GM12878 (cell line): Measurements from ENCODE around the gene FASTK. TPM values are rescaled to one million over a fixed set of nuclear protein-coding genes. Genes with fewer than 3 reads are reported as not detected.

ENCODE experiments used
- ATAC-seq: fragments of 200-7000 bp; cut with Tn5 transposase; 3 replicates; pipeline ENCODE4 v1.9.1; 2020; ENCODE audit warnings: mild to moderate bottlenecking, moderate library complexity
- BruUV-seq: library from RNA; stranded (reverse); fragments of 400-500 nt; replicated peaks from 2 replicates; lab custom pipeline; 2021; lab: Mats Ljungman, UMichigan
- CTCF ChIA-PET: fragments of 300-600 bp; sonication (Branson Sonifier 250); formaldehyde crosslinking; extraction: SDS; loops from one replicate; lab custom pipeline; 2021; ENCODE audit warnings: inconsistent platforms; lab: Yijun Ruan, JAX
- POLR2A ChIA-PET: fragments of 350-600 bp; formaldehyde crosslinking; extraction: SDS; loops from one replicate; lab custom pipeline; 2021; ENCODE audit warnings: inconsistent platforms; lab: Charles Lee
- RAD21 ChIA-PET: fragments of 300-600 bp; sonication (Branson Sonifier 250); formaldehyde crosslinking; loops from one replicate; lab custom pipeline; 2023; ENCODE audit warnings: antibody characterized with exemption; ENCODE audit not compliant: unreplicated experiment; lab: Charles Lee
- SMC1A ChIA-PET: fragments of 300-600 bp; sonication (Branson Sonifier 250); formaldehyde crosslinking; loops from one replicate; lab custom pipeline; 2023; ENCODE audit not compliant: unreplicated experiment, uncharacterized antibody; lab: Charles Lee
- DNase-seq: peaks from one replicate; pipeline ENCODE4 v3.0.0-alpha.2; 2011; ENCODE audit warnings: low read depth, low spot score
- FAIRE-seq: peaks from 3 replicates; lab custom pipeline; 2011; peaks lifted over from hg19 to GRCh38; lab: Jason Lieb, UNC
- H2AFZ ChIP-seq: 2 replicates; pipeline ENCODE4 v1.6.0; 2011; ENCODE audit warnings: low read depth, low read length, control low read depth; ENCODE audit not compliant: control insufficient read depth
- H3K27ac ChIP-seq: 2 replicates; pipeline ENCODE4 v1.5.1; 2011; ENCODE audit warnings: control low read depth; ENCODE audit not compliant: control insufficient read depth, insufficient read depth
- H3K27me3 ChIP-seq, 2 experiments: replicated peaks in 1 of 2; 2 replicates each; pipeline versions ENCODE4 v1.6.0 to v1.6.1; 2011; ENCODE audit warnings: low read length in 1 of 2; ENCODE audit not compliant: control insufficient read depth in 2 of 2, insufficient read depth in 2 of 2
- H3K36me3 ChIP-seq, 2 experiments: 2 replicates each; pipeline ENCODE4 v1.5.1; 2011; ENCODE audit warnings: low read length in 1 of 2; ENCODE audit not compliant: control insufficient read depth in 2 of 2, insufficient read depth in 2 of 2
- H3K4me1 ChIP-seq: 2 replicates; pipeline ENCODE4 v1.6.1; 2011; ENCODE audit warnings: mild to moderate bottlenecking, low read length, moderate library complexity, mixed read lengths; ENCODE audit not compliant: control insufficient read depth, insufficient read depth
- H3K4me2 ChIP-seq: 2 replicates; pipeline ENCODE4 v1.6.0; 2011; ENCODE audit warnings: control low read depth; ENCODE audit not compliant: control insufficient read depth, insufficient read depth
- H3K4me3 ChIP-seq: fragments of 200-600 bp; sonication (generic); 2 replicates; pipeline ENCODE4 v1.5.1; 2016
- H3K79me2 ChIP-seq: 2 replicates; pipeline ENCODE4 v1.6.0; 2011; ENCODE audit warnings: low read length; ENCODE audit not compliant: control insufficient read depth, insufficient read depth
- H3K9ac ChIP-seq: 2 replicates; pipeline ENCODE4 v1.8.0; 2011; ENCODE audit warnings: low read length, control low read depth, mixed read lengths; ENCODE audit not compliant: control insufficient read depth, insufficient read depth
- H3K9me3 ChIP-seq: replicated peaks from 3 replicates; pipeline ENCODE4 v1.5.1; 2011; ENCODE audit warnings: mild to moderate bottlenecking, low read length; ENCODE audit not compliant: control insufficient read depth, insufficient read depth
- H4K20me1 ChIP-seq: 2 replicates; pipeline ENCODE4 v1.6.0; 2011; ENCODE audit not compliant: control insufficient read depth, insufficient read depth
- ASH2L ChIP-seq: fragments of 300-600, 200-600 bp; sonication (generic); IDR thresholded peaks from 2 replicates; pipeline ENCODE4 v1.6.1; 2017; ENCODE audit warnings: low read depth, mild to moderate bottlenecking, borderline replicate concordance
- ETV6 ChIP-seq, 2 experiments: fragments of 450-650 bp in 1 of 2; IDR thresholded peaks in 1 of 2; conservative IDR thresholded peaks in 1 of 2; 2 replicates each; pipeline ENCODE4 v1.6.1; 2014; ENCODE audit warnings: antibody characterized with exemption in 1 of 2, borderline replicate concordance in 1 of 2, low read depth in 1 of 2, mild to moderate bottlenecking in 1 of 2, moderate library complexity in 1 of 2
- FOXK2 ChIP-seq: fragments of 450-650 bp; IDR thresholded peaks from 2 replicates; pipeline ENCODE4 v1.6.1; 2017; ENCODE audit warnings: mild to moderate bottlenecking, moderate library complexity
- HCFC1 ChIP-seq: fragments of 150-350 bp; IDR thresholded peaks from 2 replicates; pipeline ENCODE4 v1.6.1; 2014; ENCODE audit warnings: low read length
- HDAC6 ChIP-seq: fragments of 200-600 bp; sonication (generic); IDR thresholded peaks from one replicate; pipeline ENCODE4 v1.8.0; 2017; ENCODE audit warnings: antibody characterized with exemption; ENCODE audit not compliant: unreplicated experiment
- IKZF1 ChIP-seq: fragments of 450-650 bp; conservative IDR thresholded peaks from 2 replicates; pipeline ENCODE4 v1.6.1; 2017; ENCODE audit warnings: antibody characterized with exemption, mild to moderate bottlenecking
- JUNB ChIP-seq: IDR thresholded peaks from 2 replicates; pipeline ENCODE4 v1.6.1; 2016; ENCODE audit warnings: antibody characterized with exemption, mild to moderate bottlenecking
- LARP7 ChIP-seq: fragments of 450-650 bp; IDR thresholded peaks from 2 replicates; pipeline ENCODE4 v1.6.1; 2017; ENCODE audit warnings: mild to moderate bottlenecking
- MTA2 ChIP-seq: fragments of 450-650 bp; IDR thresholded peaks from 2 replicates; pipeline ENCODE4 v1.6.1; 2016; ENCODE audit warnings: low read depth, mild to moderate bottlenecking, moderate library complexity
- NFYA ChIP-seq: IDR thresholded peaks from 2 replicates; pipeline ENCODE4 v1.6.1; 2011; ENCODE audit warnings: low read depth, mild to moderate bottlenecking, low read length, improper control_type of control experiment, borderline replicate concordance
- RBBP5 ChIP-seq: fragments of 200-600 bp; sonication (generic); conservative IDR thresholded peaks from 2 replicates; pipeline ENCODE4 v1.6.1; 2016
- SUPT20H ChIP-seq: IDR thresholded peaks from 2 replicates; pipeline ENCODE4 v1.6.1; 2011; ENCODE audit warnings: low read depth, mild to moderate bottlenecking, low read length, moderate library complexity, borderline replicate concordance; ENCODE audit not compliant: control insufficient read depth
- ZNF274 ChIP-seq: IDR thresholded peaks from one replicate; pipeline ENCODE4 v1.8.0; 2011; ENCODE audit not compliant: insufficient read length, insufficient read depth
- ZNF384 ChIP-seq: IDR thresholded peaks from 2 replicates; pipeline ENCODE4 v1.6.1; 2012; ENCODE audit warnings: low read depth, mild to moderate bottlenecking, low read length, improper control_type of control experiment, borderline replicate concordance
- WGBS: methylation state at CpG from one replicate; pipeline ENCODE4 v1.1.6; 2016; ENCODE audit warnings: low lambda C conversion rate; ENCODE audit not compliant: insufficient replicate concordance, insufficient coverage; ENCODE audit errors: missing lambda C conversion rate; 5-methylcytosine and 5-hydroxymethylcytosine counted together
- in situ Hi-C: fragments of 300-500 bp; cut with MboI; formaldehyde crosslinking; loops from 9 replicates; pipeline ENCODE4 v1.14.3; 2018; ENCODE audit warnings: mixed read lengths
- intact Hi-C: fragments of 100-400 bp; cut with micrococcal nuclease; formaldehyde crosslinking; loops from one replicate; pipeline ENCODE4 v1.14.2; 2022; ENCODE audit not compliant: unreplicated experiment
- polyA plus RNA-seq, 11 experiments: library from polyadenylated mRNA; depleted of rRNA in 4 of 11; unstranded in 6 of 11; stranded (reverse) in 5 of 11; fragments of >200 nt; fragmentation: Nextera tagmentation in 4 of 11; fragmentation: Illumina TruSeq in 1 of 11; extraction: Ambion mirVana in 4 of 11; extraction: Trizol in 1 of 11; gene quantifications; 1 replicate in 1 of 11; 2 replicates in 10 of 11; pipeline versions ENCODE4 v1.2.1 to v1.2.3, GENCODE V29; 2011 to 2016; ENCODE audit warnings: inconsistent platforms in 2 of 11, missing spikeins in 2 of 11, low read depth in 1 of 11
- total RNA-seq, 4 experiments: library from RNA; depleted of rRNA in 3 of 4; stranded (reverse); fragments of >200 nt in 3 of 4; fragmentation: Illumina TruSeq in 1 of 4; extraction: Trizol in 1 of 4; gene quantifications; 2 replicates each; pipeline versions ENCODE4 v1.2.1 to v1.2.3, GENCODE V29; 2013 to 2021
- TF ChIP-seq, protein P1 (sequence below): fragments of 450-650 bp; IDR thresholded peaks from 2 replicates; pipeline ENCODE4 v1.6.1; 2017; ENCODE audit warnings: mild to moderate bottlenecking, moderate library complexity
- TF ChIP-seq, protein P2 (sequence below): fragments of 450-650 bp; IDR thresholded peaks from 2 replicates; pipeline ENCODE4 v1.6.1; 2017; ENCODE audit warnings: antibody characterized with exemption, mild to moderate bottlenecking, moderate library complexity

Gene FASTK
- total and polyA plus RNA-seq, 10 of the 15 experiments (the other 5 are each of a cell fraction or from before 2014, with no cell fraction given): 0.19 to 102 (median 54.5) TPM

DNA sequence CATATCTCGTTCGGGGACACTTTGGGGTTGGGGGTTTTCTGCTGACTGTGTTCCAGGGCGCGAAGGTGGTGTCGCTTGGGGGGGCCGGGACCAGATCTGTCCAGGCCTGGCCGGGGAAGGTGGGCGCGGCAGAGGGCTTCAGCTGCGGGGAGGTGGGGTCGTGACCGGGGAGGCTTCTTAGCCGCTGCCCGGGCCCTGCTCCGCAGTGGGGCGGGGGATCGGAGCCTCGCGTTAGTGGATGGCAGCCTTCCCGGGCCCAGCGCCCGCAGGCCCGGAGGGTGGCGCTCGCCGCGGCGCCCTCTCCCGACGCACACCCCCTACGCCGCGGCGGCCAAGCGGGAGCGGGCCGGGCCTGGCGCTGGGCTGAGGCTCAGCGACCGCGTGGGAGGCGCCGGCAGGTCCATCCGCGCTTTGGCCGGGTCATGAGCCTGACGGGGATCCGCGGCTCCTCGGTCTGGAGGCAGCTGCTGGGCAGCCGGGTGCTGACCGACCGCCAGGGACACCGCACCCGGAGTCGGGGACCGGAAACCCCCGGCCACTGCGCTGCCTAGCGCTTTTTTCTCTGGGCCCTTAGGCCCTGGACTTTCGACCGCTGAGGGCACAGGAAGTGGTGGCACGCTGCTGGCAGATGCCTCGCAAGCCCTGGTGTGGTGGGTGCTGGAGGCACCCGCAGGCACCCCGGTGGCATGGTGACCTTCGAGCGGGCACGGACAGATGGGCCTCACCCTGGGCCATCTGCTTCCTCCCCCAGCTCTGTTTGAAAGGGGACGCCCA, 6.8 kb upstream of the FASTK start:
- no TSS peak for BruUV-seq
- FAIRE-seq (peak; percentile 7), ATAC-seq (peak; percentile 49), DNase-seq (no peak)
- RAD21 ChIA-PET: interaction anchor here (1.1 to 1.4 kb wide), 4 partner anchors 23 to 59 kb away, joined by 3 to 6 read pairs (median 4); partner anchors contain the start of gene ABCB8
- POLR2A ChIA-PET: interaction anchor here (1.3 kb wide), 2 partner anchors 29 to 59 kb away, joined by 3 to 4 read pairs; partner anchors contain the start of gene ABCB8
- H3K79me2 ChIP-seq: peaks cover 67% of the 10 kb centered on the region
- H3K9ac ChIP-seq: peak overlapping the region; percentile 57
- SMC1A ChIA-PET: interaction anchor here (1.2 to 3.2 kb wide), 3 partner anchors 24 to 59 kb away, joined by 3 to 16 read pairs (median 9); partner anchors contain the start of gene ABCB8
- peaks cover 25% of the 10 kb centered on the region for H3K4me1 ChIP-seq
- H4K20me1 ChIP-seq: no peaks in the 10 kb centered on the region; the same call in 1 of the 2 replicates
- H3K9me3 ChIP-seq: no peaks in the 10 kb centered on the region
- in situ Hi-C loops (no loop called here), intact Hi-C loops (loop anchor here (2.0 kb wide), 2 partner anchors 23 to 29 kb away; partner anchors contain the start of gene SLC4A2)
- peak overlapping the region; percentile 87 for H3K4me3 ChIP-seq
- peak overlapping the region; percentile 80 for H3K27ac ChIP-seq
- H3K27me3 ChIP-seq: no peaks in the 10 kb centered on the region
- H3K36me3 ChIP-seq: peaks cover 0 to 2% of the 10 kb centered on the region in 2 experiments; a peak in 2 of 4 replicates
- peak overlapping the region; percentile 56 for H2AFZ ChIP-seq
- CTCF ChIA-PET: interaction anchor here (0.7 to 2.0 kb wide), 6 partner anchors 16 to 157 kb away, joined by 3 to 17 read pairs (median 4); partner anchors contain the start of gene ABCB8
- WGBS: 1% methylated on average over 63 of the region's 70 CpGs
- H3K4me2 ChIP-seq: peak overlapping the region; percentile 95
- TF ChIP-seq ASH2L: no peak
- no peak for TF ChIP-seq ZNF274
- no peak; the same call in 1 of the 2 replicates for TF ChIP-seq MTA2
- no peak for TF ChIP-seq JUNB
- no peak for TF ChIP-seq SUPT20H
- no peak for TF ChIP-seq ZNF384
- TF ChIP-seq FOXK2: no peak
- TF ChIP-seq, protein P1, sequence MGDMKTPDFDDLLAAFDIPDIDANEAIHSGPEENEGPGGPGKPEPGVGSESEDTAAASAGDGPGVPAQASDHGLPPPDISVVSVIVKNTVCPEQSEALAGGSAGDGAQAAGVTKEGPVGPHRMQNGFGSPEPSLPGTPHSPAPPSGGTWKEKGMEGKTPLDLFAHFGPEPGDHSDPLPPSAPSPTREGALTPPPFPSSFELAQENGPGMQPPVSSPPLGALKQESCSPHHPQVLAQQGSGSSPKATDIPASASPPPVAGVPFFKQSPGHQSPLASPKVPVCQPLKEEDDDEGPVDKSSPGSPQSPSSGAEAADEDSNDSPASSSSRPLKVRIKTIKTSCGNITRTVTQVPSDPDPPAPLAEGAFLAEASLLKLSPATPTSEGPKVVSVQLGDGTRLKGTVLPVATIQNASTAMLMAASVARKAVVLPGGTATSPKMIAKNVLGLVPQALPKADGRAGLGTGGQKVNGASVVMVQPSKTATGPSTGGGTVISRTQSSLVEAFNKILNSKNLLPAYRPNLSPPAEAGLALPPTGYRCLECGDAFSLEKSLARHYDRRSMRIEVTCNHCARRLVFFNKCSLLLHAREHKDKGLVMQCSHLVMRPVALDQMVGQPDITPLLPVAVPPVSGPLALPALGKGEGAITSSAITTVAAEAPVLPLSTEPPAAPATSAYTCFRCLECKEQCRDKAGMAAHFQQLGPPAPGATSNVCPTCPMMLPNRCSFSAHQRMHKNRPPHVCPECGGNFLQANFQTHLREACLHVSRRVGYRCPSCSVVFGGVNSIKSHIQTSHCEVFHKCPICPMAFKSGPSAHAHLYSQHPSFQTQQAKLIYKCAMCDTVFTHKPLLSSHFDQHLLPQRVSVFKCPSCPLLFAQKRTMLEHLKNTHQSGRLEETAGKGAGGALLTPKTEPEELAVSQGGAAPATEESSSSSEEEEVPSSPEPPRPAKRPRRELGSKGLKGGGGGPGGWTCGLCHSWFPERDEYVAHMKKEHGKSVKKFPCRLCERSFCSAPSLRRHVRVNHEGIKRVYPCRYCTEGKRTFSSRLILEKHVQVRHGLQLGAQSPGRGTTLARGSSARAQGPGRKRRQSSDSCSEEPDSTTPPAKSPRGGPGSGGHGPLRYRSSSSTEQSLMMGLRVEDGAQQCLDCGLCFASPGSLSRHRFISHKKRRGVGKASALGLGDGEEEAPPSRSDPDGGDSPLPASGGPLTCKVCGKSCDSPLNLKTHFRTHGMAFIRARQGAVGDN: 0 out of 2 replicates have a peak, but pooled peaks have one; percentile 33
- TF ChIP-seq HDAC6: no peak
- peak; percentile 81 for TF ChIP-seq IKZF1
- TF ChIP-seq LARP7: peak; percentile 52; the same call in 1 of the 2 replicates
- TF ChIP-seq HCFC1: no peak
- TF ChIP-seq, protein P2, sequence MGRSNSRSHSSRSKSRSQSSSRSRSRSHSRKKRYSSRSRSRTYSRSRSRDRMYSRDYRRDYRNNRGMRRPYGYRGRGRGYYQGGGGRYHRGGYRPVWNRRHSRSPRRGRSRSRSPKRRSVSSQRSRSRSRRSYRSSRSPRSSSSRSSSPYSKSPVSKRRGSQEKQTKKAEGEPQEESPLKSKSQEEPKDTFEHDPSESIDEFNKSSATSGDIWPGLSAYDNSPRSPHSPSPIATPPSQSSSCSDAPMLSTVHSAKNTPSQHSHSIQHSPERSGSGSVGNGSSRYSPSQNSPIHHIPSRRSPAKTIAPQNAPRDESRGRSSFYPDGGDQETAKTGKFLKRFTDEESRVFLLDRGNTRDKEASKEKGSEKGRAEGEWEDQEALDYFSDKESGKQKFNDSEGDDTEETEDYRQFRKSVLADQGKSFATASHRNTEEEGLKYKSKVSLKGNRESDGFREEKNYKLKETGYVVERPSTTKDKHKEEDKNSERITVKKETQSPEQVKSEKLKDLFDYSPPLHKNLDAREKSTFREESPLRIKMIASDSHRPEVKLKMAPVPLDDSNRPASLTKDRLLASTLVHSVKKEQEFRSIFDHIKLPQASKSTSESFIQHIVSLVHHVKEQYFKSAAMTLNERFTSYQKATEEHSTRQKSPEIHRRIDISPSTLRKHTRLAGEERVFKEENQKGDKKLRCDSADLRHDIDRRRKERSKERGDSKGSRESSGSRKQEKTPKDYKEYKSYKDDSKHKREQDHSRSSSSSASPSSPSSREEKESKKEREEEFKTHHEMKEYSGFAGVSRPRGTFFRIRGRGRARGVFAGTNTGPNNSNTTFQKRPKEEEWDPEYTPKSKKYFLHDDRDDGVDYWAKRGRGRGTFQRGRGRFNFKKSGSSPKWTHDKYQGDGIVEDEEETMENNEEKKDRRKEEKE: no peak
- TF ChIP-seq ETV6 (conservative IDR thresholded peaks at IDR 0.05 in 1 of 2, IDR thresholded peaks at IDR 0.05 in 1 of 2; ENCODE audit: borderline replicate concordance in 1 of 2, low read depth in 1 of 2): no peak
- TF ChIP-seq RBBP5: no peak
- no peak for TF ChIP-seq NFYA
